HepG2 (cell line): ENCODE data around the gene SYNE3. TPM values are rescaled to one million over a fixed set of nuclear protein-coding genes. Genes with fewer than 3 reads are reported as not detected.

Experiments used
- ATAC-seq: fragments of 200-7000 bp; cut with Tn5 transposase; 3 replicates; pipeline ENCODE4 v1.9.1; 2020; ENCODE audit warnings: mild to moderate bottlenecking, moderate library complexity
- BruUV-seq: library from RNA; stranded (reverse); fragments of 400-500 nt; replicated peaks from 2 replicates; lab custom pipeline; 2021; lab: Mats Ljungman, UMichigan
- CTCF ChIA-PET: fragments of 300-600 bp; formaldehyde crosslinking; extraction: SDS; loops from one replicate; lab custom pipeline; 2021; ENCODE audit warnings: low total read pairs, inconsistent platforms, low intra/inter-chr PET ratio; lab: Yijun Ruan, JAX
- POLR2A ChIA-PET: fragments of 350-600 bp; sonication (Branson Sonifier 250); formaldehyde crosslinking; loops from one replicate; lab custom pipeline; 2020; ENCODE audit warnings: antibody characterized with exemption, inconsistent platforms; lab: Yijun Ruan, JAX
- DNase-seq: peaks from one replicate; pipeline ENCODE4 v3.0.0-alpha.2; 2015; ENCODE audit warnings: low spot score
- FAIRE-seq: peaks from 3 replicates; lab custom pipeline; 2011; peaks lifted over from hg19 to GRCh38; lab: Jason Lieb, UNC
- H2AFZ ChIP-seq: one replicate; pipeline ENCODE4 v1.6.1; 2011; ENCODE audit warnings: low read length, inconsistent platforms
- H3K27ac ChIP-seq: fragments of 300-600 bp; 3 replicates; pipeline ENCODE4 v1.8.0; 2011; ENCODE audit warnings: mixed run types, mild to moderate bottlenecking, mixed read lengths, low read length, inconsistent platforms; ENCODE audit not compliant: insufficient read depth; ENCODE audit errors: extremely low read length
- H3K27me3 ChIP-seq, 2 experiments: fragments of 200-600 bp in 1 of 2; 2 replicates in 1 of 2; 3 replicates in 1 of 2; pipeline versions ENCODE4 v1.6.0 to v1.8.0; 2011; ENCODE audit warnings: low read length in 2 of 2, mild to moderate bottlenecking in 2 of 2, moderate library complexity in 2 of 2, inconsistent platforms in 1 of 2; ENCODE audit not compliant: insufficient read depth in 2 of 2, control insufficient read depth in 1 of 2
- H3K36me3 ChIP-seq, 2 experiments: fragments of 200-600 bp in 1 of 2; replicated peaks in 1 of 2; 2 replicates in 1 of 2; 3 replicates in 1 of 2; pipeline versions ENCODE4 v1.5.1 to v1.8.0; 2011; ENCODE audit warnings: low read length in 2 of 2, inconsistent platforms in 1 of 2; ENCODE audit not compliant: insufficient read depth in 2 of 2, control insufficient read depth in 1 of 2
- H3K4me1 ChIP-seq: 2 replicates; pipeline ENCODE4 v1.5.1; 2012; ENCODE audit warnings: low read length, inconsistent platforms; ENCODE audit not compliant: insufficient read depth
- H3K4me2 ChIP-seq: 2 replicates; pipeline ENCODE4 v1.6.0; 2011; ENCODE audit warnings: low read depth, low read length, inconsistent platforms
- H3K4me3 ChIP-seq, 3 experiments: fragments of 200-600 bp in 1 of 3; sonication (generic), shearing (Covaris generic) in 1 of 3; replicated peaks in 1 of 3; 2 replicates each; pipeline ENCODE4 v1.5.1; 2011 to 2016; ENCODE audit warnings: low read length in 3 of 3, inconsistent platforms in 2 of 3, low read depth in 2 of 3, mild to moderate bottlenecking in 2 of 3, control low read depth in 1 of 3, mixed read lengths in 1 of 3; ENCODE audit not compliant: insufficient read depth in 1 of 3
- H3K79me2 ChIP-seq: one replicate; pipeline ENCODE4 v1.6.1; 2011; ENCODE audit warnings: low read length, inconsistent platforms; ENCODE audit not compliant: insufficient read depth
- H3K9ac ChIP-seq: 2 replicates; pipeline ENCODE4 v1.6.0; 2011; ENCODE audit warnings: mild to moderate bottlenecking, low read depth, low read length, inconsistent platforms; ENCODE audit not compliant: insufficient read depth
- H3K9me3 ChIP-seq: 2 replicates; pipeline ENCODE4 v1.5.1; 2012; ENCODE audit warnings: mild to moderate bottlenecking, low read length
- H4K20me1 ChIP-seq: 2 replicates; pipeline ENCODE4 v1.6.0; 2011; ENCODE audit warnings: inconsistent platforms, mild to moderate bottlenecking, low read length, moderate library complexity; ENCODE audit not compliant: insufficient read depth
- CREB1 ChIP-seq, 2 experiments: fragments of 450-650 bp in 1 of 2; IDR thresholded peaks; 2 replicates each; pipeline ENCODE4 v1.6.1; 2016 to 2017; ENCODE audit warnings: control low read depth in 1 of 2, mild to moderate bottlenecking in 1 of 2, missing compliant biosample characterization in 1 of 2, missing genetic modification characterization in 1 of 2
- FOSL2 ChIP-seq: sonication (generic); formaldehyde crosslinking; IDR thresholded peaks from 2 replicates; pipeline ENCODE4 v1.4.0; 2020; ENCODE audit warnings: missing genetic modification reagents
- GABPB1 ChIP-seq: IDR thresholded peaks from 2 replicates; pipeline ENCODE4 v1.6.1; 2016; ENCODE audit warnings: mild to moderate bottlenecking, missing genetic modification reagents, moderate library complexity, missing compliant biosample characterization
- TEAD3 ChIP-seq: optimal IDR thresholded peaks from 2 replicates; pipeline ENCODE3; 2016; ENCODE audit warnings: borderline replicate concordance
- ZBTB38 ChIP-seq: sonication (generic); formaldehyde crosslinking; IDR thresholded peaks from 2 replicates; pipeline ENCODE4 v1.5.1; 2020; ENCODE audit warnings: mild to moderate bottlenecking, missing genetic modification reagents
- ZNF687 ChIP-seq: sonication (generic); formaldehyde crosslinking; IDR thresholded peaks from 2 replicates; pipeline ENCODE4 v1.5.1; 2020; ENCODE audit warnings: mild to moderate bottlenecking, missing genetic modification reagents, moderate library complexity
- WGBS: methylation state at CpG from one replicate; pipeline ENCODE4 v1.1.6; 2017; ENCODE audit warnings: low lambda C conversion rate; 5-methylcytosine and 5-hydroxymethylcytosine counted together
- in situ Hi-C: cut with HindIII; loops from 2 replicates; pipeline ENCODE4 v1.10.0; 2017; ENCODE audit warnings: low pct_unique_long_range_greater_than_20kb; ENCODE audit not compliant: extremely low pct_ligation_motif_present
- intact Hi-C: fragments of 100-400 bp; cut with micrococcal nuclease; formaldehyde crosslinking; loops from one replicate; pipeline ENCODE4 v1.10.0; 2022; ENCODE audit not compliant: unreplicated experiment
- polyA plus RNA-seq, 8 experiments: library from polyadenylated mRNA; depleted of rRNA in 3 of 8; stranded (reverse) in 7 of 8; unstranded in 1 of 8; fragments of >200 nt; fragmentation: Illumina TruSeq in 4 of 8; extraction: Trizol in 4 of 8; gene quantifications; 2 replicates each; pipeline versions ENCODE4 v1.2.1 to v1.2.3, GENCODE V29; 2011 to 2016; ENCODE audit warnings: low read depth in 4 of 8, missing spikeins in 1 of 8, mixed read lengths in 1 of 8; ENCODE audit not compliant: insufficient read depth in 1 of 8
- total RNA-seq, 5 experiments: library from RNA; depleted of rRNA; stranded (reverse); fragments of >200 nt; fragmentation: Illumina TruSeq; extraction: Trizol; gene quantifications; 2 replicates each; pipeline ENCODE4 v1.2.3, GENCODE V29; 2016; ENCODE audit warnings: low read depth in 1 of 5
- TF ChIP-seq, protein P1 (sequence below): sonication (generic); formaldehyde crosslinking; IDR thresholded peaks from 2 replicates; pipeline ENCODE4; 2020; ENCODE audit warnings: missing genetic modification reagents, mild to moderate bottlenecking, borderline replicate concordance
- TF ChIP-seq, protein P2 (sequence below): sonication (generic); formaldehyde crosslinking; IDR thresholded peaks from 2 replicates; pipeline ENCODE4 v1.4.0; 2020; ENCODE audit warnings: missing genetic modification reagents

The SYNE3 gene
- total and polyA plus RNA-seq, 2 of the 13 experiments (the other 11 are each of a cell fraction or from before 2014, with no cell fraction given), result 7.8 to 8.0 TPM

DNA sequence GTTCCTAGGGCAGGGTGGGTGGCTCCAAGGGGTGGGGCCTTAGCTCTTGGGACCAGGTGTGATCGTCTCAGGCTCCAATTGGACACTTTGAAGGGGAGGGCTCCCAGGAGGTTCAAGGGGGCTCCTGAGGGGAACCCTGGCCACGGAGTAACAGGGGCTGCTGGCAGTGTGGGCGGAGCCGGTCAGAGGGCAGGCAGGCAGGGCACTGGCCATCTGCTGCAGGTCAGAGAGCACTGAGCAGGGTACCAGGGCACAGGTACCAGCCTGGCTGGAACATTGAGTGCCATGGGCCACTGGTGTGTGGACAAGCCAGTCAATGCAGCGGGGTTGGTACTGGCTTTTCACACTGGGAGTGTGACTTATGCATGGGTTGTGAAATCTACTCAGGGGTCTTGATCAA, 32.2 kb downstream of the SYNE3 start (continued):
- TF ChIP-seq, protein P1, sequence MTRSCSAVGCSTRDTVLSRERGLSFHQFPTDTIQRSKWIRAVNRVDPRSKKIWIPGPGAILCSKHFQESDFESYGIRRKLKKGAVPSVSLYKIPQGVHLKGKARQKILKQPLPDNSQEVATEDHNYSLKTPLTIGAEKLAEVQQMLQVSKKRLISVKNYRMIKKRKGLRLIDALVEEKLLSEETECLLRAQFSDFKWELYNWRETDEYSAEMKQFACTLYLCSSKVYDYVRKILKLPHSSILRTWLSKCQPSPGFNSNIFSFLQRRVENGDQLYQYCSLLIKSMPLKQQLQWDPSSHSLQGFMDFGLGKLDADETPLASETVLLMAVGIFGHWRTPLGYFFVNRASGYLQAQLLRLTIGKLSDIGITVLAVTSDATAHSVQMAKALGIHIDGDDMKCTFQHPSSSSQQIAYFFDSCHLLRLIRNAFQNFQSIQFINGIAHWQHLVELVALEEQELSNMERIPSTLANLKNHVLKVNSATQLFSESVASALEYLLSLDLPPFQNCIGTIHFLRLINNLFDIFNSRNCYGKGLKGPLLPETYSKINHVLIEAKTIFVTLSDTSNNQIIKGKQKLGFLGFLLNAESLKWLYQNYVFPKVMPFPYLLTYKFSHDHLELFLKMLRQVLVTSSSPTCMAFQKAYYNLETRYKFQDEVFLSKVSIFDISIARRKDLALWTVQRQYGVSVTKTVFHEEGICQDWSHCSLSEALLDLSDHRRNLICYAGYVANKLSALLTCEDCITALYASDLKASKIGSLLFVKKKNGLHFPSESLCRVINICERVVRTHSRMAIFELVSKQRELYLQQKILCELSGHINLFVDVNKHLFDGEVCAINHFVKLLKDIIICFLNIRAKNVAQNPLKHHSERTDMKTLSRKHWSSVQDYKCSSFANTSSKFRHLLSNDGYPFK (CRISPR knock-in tag), result no peak
- TF ChIP-seq, all 625 proteins: peak for 0

- WGBS, result 84% methylated on average over 12 of the region's 14 CpGs
- no peak overlapping the region for H3K4me2 ChIP-seq
- no peak overlapping the region for H3K9ac ChIP-seq
- in situ Hi-C loops (no loop called here), intact Hi-C loops (no loop called here)
- no peaks in the 10 kb centered on the region for H3K27me3 ChIP-seq
- no peak overlapping the region for H3K4me3 ChIP-seq
- H4K20me1 ChIP-seq, result peaks cover 4% of the 10 kb centered on the region; the same call in 1 of the 2 replicates
- no peak overlapping the region for H3K27ac ChIP-seq
- peaks cover 0 to 3% of the 10 kb centered on the region in 2 experiments; a peak in 2 of 5 replicates for H3K36me3 ChIP-seq
- ChIA-PET CTCF (no interaction called here), POLR2A (interaction anchor here (0.8 to 1.7 kb wide), 3 partner anchors 13 to 40 kb away, joined by 3 to 6 read pairs (median 3); no protein-coding TSS in a partner anchor)
- BruUV-seq, result no TSS peak
- no peak for FAIRE-seq
- peak; percentile 76 for ATAC-seq
- no peak overlapping the region for H2AFZ ChIP-seq
- H3K4me1 ChIP-seq, result peaks cover 26% of the 10 kb centered on the region
- H3K79me2 ChIP-seq, result peaks cover 3% of the 10 kb centered on the region
- no peaks in the 10 kb centered on the region for H3K9me3 ChIP-seq
- DNase-seq, result peak; percentile 49
- TF ChIP-seq FOSL2 (CRISPR knock-in tag), result peak; percentile 95
- TF ChIP-seq, protein P2, sequence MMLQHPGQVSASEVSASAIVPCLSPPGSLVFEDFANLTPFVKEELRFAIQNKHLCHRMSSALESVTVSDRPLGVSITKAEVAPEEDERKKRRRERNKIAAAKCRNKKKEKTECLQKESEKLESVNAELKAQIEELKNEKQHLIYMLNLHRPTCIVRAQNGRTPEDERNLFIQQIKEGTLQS, result peak; percentile 43; the same call in 1 of the 2 replicates
- peak; percentile 77 for TF ChIP-seq ZBTB38 (CRISPR knock-in tag)
- no peak for TF ChIP-seq GABPB1 (CRISPR knock-in tag)
- peak; percentile 52 for TF ChIP-seq TEAD3 (CRISPR knock-in tag)
- peak; percentile 28; the same call in 1 of the 2 replicates for TF ChIP-seq CREB1 (IDR thresholded peaks at IDR 0.05)
- no peak for TF ChIP-seq CREB1 (CRISPR knock-in tag; IDR thresholded peaks at IDR 0.05)
- peak; percentile 55 for TF ChIP-seq ZNF687
These were observed 32.9 kb downstream of the SYNE3 start for GRCh38 chr14:95483309-95484165.
